ENCODE data around the gene SPATA19.

DNA sequence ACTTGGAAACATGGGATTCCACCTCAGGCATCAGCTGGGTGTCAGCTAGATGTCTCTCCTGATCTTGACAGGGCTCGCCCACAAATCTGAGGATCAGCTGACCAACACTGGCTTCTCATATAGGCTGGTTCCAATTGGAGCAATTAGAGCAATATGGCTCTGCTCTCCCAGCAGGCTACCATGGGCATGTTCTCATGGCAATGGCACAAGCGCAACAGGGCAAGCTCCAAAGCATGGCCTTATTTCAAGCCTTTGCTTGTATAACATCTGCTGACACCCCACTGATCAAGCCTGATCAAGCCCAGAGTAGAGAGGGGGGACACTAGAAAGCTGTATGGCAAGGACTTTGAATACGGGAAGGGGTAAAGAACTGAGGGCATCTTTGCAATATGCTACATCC is 40.7 kb upstream of the SPATA19 start:
- TF ChIP-seq POLR2AphosphoS5 (IDR thresholded peaks at IDR 0.05; ENCODE audit: low read depth, low read length): no peak
- no peak for TF ChIP-seq SIN3A (IDR thresholded peaks at IDR 0.05; ENCODE audit: borderline replicate concordance, insufficient read depth, low read length)
- no peak for TF ChIP-seq TAF1 (IDR thresholded peaks at IDR 0.05; ENCODE audit: borderline replicate concordance, insufficient read depth, low read length)
- TF ChIP-seq, protein P1, sequence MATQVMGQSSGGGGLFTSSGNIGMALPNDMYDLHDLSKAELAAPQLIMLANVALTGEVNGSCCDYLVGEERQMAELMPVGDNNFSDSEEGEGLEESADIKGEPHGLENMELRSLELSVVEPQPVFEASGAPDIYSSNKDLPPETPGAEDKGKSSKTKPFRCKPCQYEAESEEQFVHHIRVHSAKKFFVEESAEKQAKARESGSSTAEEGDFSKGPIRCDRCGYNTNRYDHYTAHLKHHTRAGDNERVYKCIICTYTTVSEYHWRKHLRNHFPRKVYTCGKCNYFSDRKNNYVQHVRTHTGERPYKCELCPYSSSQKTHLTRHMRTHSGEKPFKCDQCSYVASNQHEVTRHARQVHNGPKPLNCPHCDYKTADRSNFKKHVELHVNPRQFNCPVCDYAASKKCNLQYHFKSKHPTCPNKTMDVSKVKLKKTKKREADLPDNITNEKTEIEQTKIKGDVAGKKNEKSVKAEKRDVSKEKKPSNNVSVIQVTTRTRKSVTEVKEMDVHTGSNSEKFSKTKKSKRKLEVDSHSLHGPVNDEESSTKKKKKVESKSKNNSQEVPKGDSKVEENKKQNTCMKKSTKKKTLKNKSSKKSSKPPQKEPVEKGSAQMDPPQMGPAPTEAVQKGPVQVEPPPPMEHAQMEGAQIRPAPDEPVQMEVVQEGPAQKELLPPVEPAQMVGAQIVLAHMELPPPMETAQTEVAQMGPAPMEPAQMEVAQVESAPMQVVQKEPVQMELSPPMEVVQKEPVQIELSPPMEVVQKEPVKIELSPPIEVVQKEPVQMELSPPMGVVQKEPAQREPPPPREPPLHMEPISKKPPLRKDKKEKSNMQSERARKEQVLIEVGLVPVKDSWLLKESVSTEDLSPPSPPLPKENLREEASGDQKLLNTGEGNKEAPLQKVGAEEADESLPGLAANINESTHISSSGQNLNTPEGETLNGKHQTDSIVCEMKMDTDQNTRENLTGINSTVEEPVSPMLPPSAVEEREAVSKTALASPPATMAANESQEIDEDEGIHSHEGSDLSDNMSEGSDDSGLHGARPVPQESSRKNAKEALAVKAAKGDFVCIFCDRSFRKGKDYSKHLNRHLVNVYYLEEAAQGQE (IDR thresholded peaks at IDR 0.05; ENCODE audit: insufficient read depth in 1 of 2, low read depth in 2 of 2, low read length in 2 of 2): no peak
- no peak for TF ChIP-seq FOXP2 (optimal IDR thresholded peaks at IDR 0.05; ENCODE audit: borderline replicate concordance, extremely low read depth, extremely low read length, insufficient read depth)

Measured in PFSK-1 (cell line).